ENCODE results near the gene DCUN1D5. TPM values are rescaled to one million over a fixed set of nuclear protein-coding genes. Genes with fewer than 3 reads are reported as not detected.
A peak's percentile ranks its signal among the peaks of the same experiment; 100 is the strongest.

DCUN1D5 gene
- total RNA-seq (36.5 and 45.7 TPM in 2 replicates), polyA plus RNA-seq (45.7 and 48.6 TPM in 2 replicates), polyA minus RNA-seq (ENCODE audit: low replicate concordance) (1.4 and 3.3 TPM in 2 replicates)
- 42.8 and 52.6 TPM in 2 replicates for polyA plus RNA-seq (2012)

- Histone ChIP-seq H3K79me2 (ENCODE audit: control insufficient read depth, insufficient read depth, low read length) (peaks cover 42% of the 10 kb centered on the region), H3K4me3 (replicated peaks in 1 of 4; ENCODE audit: control extremely low read depth in 1 of 4, insufficient read depth in 1 of 4, low read depth in 3 of 4, low read length in 4 of 4) (peak within 1 kb of the TSS; percentile 91 to 97 (median 93)), H3K4me2 (ENCODE audit: extremely low read depth, insufficient read depth, low read length) (peak within 1 kb of the TSS; percentile 96), H3K27ac (ENCODE audit: insufficient read depth, low read length) (peak within 1 kb of the TSS; percentile 92), H3K36me3 (ENCODE audit: control insufficient read depth, insufficient read depth, low read length) (no peaks in the 10 kb centered on the region), H3K9ac (ENCODE audit: insufficient read depth, low read length) (peak within 1 kb of the TSS; percentile 85), H4K20me1 (ENCODE audit: control insufficient read depth, extremely low read depth, insufficient read depth, low read length) (no peaks in the 10 kb centered on the region), H3K9me3 (ENCODE audit: control insufficient read depth, insufficient read depth, low read depth, low read length) (no peaks in the 10 kb centered on the region), H3K4me1 (ENCODE audit: control insufficient read depth, extremely low read depth, insufficient read depth, low read length) (no peaks in the 10 kb centered on the region), H3K27me3 (ENCODE audit: control insufficient read depth, insufficient read depth, low read length) (no peaks in the 10 kb centered on the region), H2AFZ (ENCODE audit: low read length) (peak within 1 kb of the TSS; percentile 97)
- DNase-seq (ENCODE audit: low read depth in 2 of 2) = peak; percentile 95 to 96
- TF ChIP-seq EZH2 (IDR thresholded peaks at IDR 0.05; ENCODE audit: low read length, missing control alignments) (no peak), CTCF (conservative IDR thresholded peaks at IDR 0.05 in 1 of 2, IDR thresholded peaks at IDR 0.05 in 1 of 2; ENCODE audit: low read depth in 1 of 2, low read length in 2 of 2) (no peak)
Measured at GRCh38 chr11:103091801-103092524, at the start of gene DCUN1D5. TSS of gene DCUN1D5 (minus strand) at chr11:103092160. CDS start at chr11:103091872, 288 bp downstream.

GRCh38 chr11:103125462-103125861, 33.5 kb upstream of the DCUN1D5 start:
- Histone ChIP-seq H3K36me3 (ENCODE audit: control insufficient read depth, insufficient read depth, low read length) (peaks cover 2% of the 10 kb centered on the region), H3K79me2 (ENCODE audit: control insufficient read depth, insufficient read depth, low read length) (no peaks in the 10 kb centered on the region), H4K20me1 (ENCODE audit: control insufficient read depth, extremely low read depth, insufficient read depth, low read length) (no peaks in the 10 kb centered on the region), H2AFZ (ENCODE audit: low read length) (no peak overlapping the region), H3K27me3 (ENCODE audit: control insufficient read depth, insufficient read depth, low read length) (no peaks in the 10 kb centered on the region), H3K27ac (ENCODE audit: insufficient read depth, low read length) (no peak overlapping the region), H3K9ac (ENCODE audit: insufficient read depth, low read length) (no peak overlapping the region), H3K4me3 (replicated peaks in 1 of 4; ENCODE audit: control extremely low read depth in 1 of 4, insufficient read depth in 1 of 4, low read depth in 3 of 4, low read length in 4 of 4) (no peak overlapping the region), H3K9me3 (ENCODE audit: control insufficient read depth, insufficient read depth, low read depth, low read length) (no peaks in the 10 kb centered on the region), H3K4me2 (ENCODE audit: extremely low read depth, insufficient read depth, low read length) (no peak overlapping the region), H3K4me1 (ENCODE audit: control insufficient read depth, extremely low read depth, insufficient read depth, low read length) (no peaks in the 10 kb centered on the region)
- DNase-seq (ENCODE audit: low read depth in 2 of 2) = no peak
- TF ChIP-seq EZH2 (IDR thresholded peaks at IDR 0.05; ENCODE audit: low read length, missing control alignments) (no peak), CTCF (conservative IDR thresholded peaks at IDR 0.05 in 1 of 2, IDR thresholded peaks at IDR 0.05 in 1 of 2; ENCODE audit: low read depth in 1 of 2, low read length in 2 of 2) (no peak)

- H3K27me3 ChIP-seq (ENCODE audit: control insufficient read depth, insufficient read depth, low read length) = no peaks in the 10 kb centered on the region
- no peak overlapping the region for H3K9ac ChIP-seq (ENCODE audit: insufficient read depth, low read length)
- no peaks in the 10 kb centered on the region for H3K4me1 ChIP-seq (ENCODE audit: control insufficient read depth, extremely low read depth, insufficient read depth, low read length)
- no peak overlapping the region for H3K4me3 ChIP-seq (replicated peaks in 1 of 4; ENCODE audit: control extremely low read depth in 1 of 4, insufficient read depth in 1 of 4, low read depth in 3 of 4, low read length in 4 of 4)
- no peaks in the 10 kb centered on the region for H4K20me1 ChIP-seq (ENCODE audit: control insufficient read depth, extremely low read depth, insufficient read depth, low read length)
- peaks cover 12% of the 10 kb centered on the region for H3K79me2 ChIP-seq (ENCODE audit: control insufficient read depth, insufficient read depth, low read length)
- no peak for DNase-seq (ENCODE audit: low read depth in 2 of 2)
- no peaks in the 10 kb centered on the region for H3K36me3 ChIP-seq (ENCODE audit: control insufficient read depth, insufficient read depth, low read length)
- no peak overlapping the region for H3K4me2 ChIP-seq (ENCODE audit: extremely low read depth, insufficient read depth, low read length)
- no peak overlapping the region for H3K27ac ChIP-seq (ENCODE audit: insufficient read depth, low read length)
- H3K9me3 ChIP-seq (ENCODE audit: control insufficient read depth, insufficient read depth, low read depth, low read length) = no peaks in the 10 kb centered on the region
- TF ChIP-seq EZH2 (IDR thresholded peaks at IDR 0.05; ENCODE audit: low read length, missing control alignments) (no peak), CTCF (conservative IDR thresholded peaks at IDR 0.05 in 1 of 2, IDR thresholded peaks at IDR 0.05 in 1 of 2; ENCODE audit: low read depth in 1 of 2, low read length in 2 of 2) (no peak)
- H2AFZ ChIP-seq (ENCODE audit: low read length) = no peak overlapping the region
Measured at GRCh38 chr11:103114836-103115235, 22.9 kb upstream of the DCUN1D5 start.

All from fibroblast of lung (primary cell).